ENCODE results near the gene ARPC1B. TPM values are rescaled to one million over a fixed set of nuclear protein-coding genes. Genes with fewer than 3 reads are reported as not detected.

ARPC1B gene
- total and polyA plus RNA-seq, 9 of the 15 experiments (the other 6 are each of a cell fraction or from before 2014, with no cell fraction given): 6.7 to 357 (median 211) TPM

DNA sequence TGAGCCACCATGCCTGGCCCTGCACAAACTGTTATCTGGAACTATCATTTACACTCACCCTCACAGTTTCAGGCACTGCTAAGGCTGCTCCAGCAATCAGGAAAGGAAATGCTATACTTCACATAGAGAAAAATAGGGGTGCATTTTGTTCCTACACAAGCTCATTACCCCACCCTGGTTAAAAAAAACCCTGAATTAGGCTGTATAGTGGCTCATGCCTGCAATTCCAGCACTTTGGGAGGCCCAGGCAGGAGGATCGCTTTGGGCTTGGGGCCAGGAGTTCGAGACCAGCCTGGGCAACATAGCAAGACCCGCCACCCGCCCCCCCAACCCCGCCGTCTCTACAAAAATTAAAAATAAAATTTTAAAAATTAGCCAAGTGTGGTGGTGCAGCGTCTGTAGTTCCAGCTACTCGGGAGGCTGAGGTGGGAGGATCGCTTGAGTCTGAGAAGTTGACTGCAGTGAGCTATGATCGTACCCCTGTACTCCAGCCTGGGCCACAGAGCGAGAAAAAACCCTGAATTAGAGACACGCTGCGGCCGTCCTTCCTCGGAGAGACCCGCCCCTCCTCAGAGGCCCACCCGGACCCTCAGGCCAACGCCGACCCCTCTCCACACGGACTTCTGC is 63.5 kb downstream of the ARPC1B start:
- ATAC-seq: peak; percentile 36
- in situ Hi-C loops (cut with MboI): no loop called here
- peaks cover 63% of the 10 kb centered on the region for H3K36me3 ChIP-seq (ENCODE audit: control insufficient read depth, insufficient read depth, low read length)
- peak overlapping the region; percentile 98 for H3K4me3 ChIP-seq
- H3K79me2 ChIP-seq (ENCODE audit: control insufficient read depth, insufficient read depth, low read length): peaks cover 55% of the 10 kb centered on the region
- BruUV-seq (replicated peaks): TSS peak; percentile 65
- intact Hi-C loops (cut with micrococcal nuclease): no loop called here
- peak overlapping the region; percentile 93 to 94 for H3K9ac ChIP-seq (ENCODE audit: insufficient read depth in 1 of 2, low read depth in 2 of 2, low read length in 2 of 2)
- POLR2A ChIA-PET: interaction anchor here (0.7 to 2.4 kb wide), 9 partner anchors 9 to 40 kb away, joined by 3 to 11 read pairs (median 4); partner anchors contain the start of genes BUD31 and PDAP1
- no peak for FAIRE-seq
- peak overlapping the region; percentile 80 for H3K27ac ChIP-seq (ENCODE audit: extremely low read depth, low read depth, low read length)
- no peaks in the 10 kb centered on the region for H3K9me3 ChIP-seq (replicated peaks; ENCODE audit: control insufficient read depth, insufficient read depth, low read depth, low read length)
- H3K4me2 ChIP-seq (ENCODE audit: insufficient read depth, low read length): peak overlapping the region; percentile 98
- H3K4me1 ChIP-seq (replicated peaks in 1 of 2; ENCODE audit: control insufficient read depth in 2 of 2, insufficient read depth in 2 of 2, low read length in 2 of 2): peaks cover 18 to 40% of the 10 kb centered on the region in 2 experiments; a peak in 4 of 5 replicates
- peaks cover 5% of the 10 kb centered on the region for H3K9me1 ChIP-seq (ENCODE audit: control insufficient read depth, insufficient read depth, low read length)
- DNase-seq (ENCODE audit: extremely low read depth in 1 of 4, low spot score in 3 of 4): peak in 1 of 4 experiments; percentile 33
- peak overlapping the region; percentile 89 for H2AFZ ChIP-seq (ENCODE audit: low read depth, low read length)
- H3K27me3 ChIP-seq (ENCODE audit: control insufficient read depth in 2 of 2, insufficient read depth in 2 of 2, low read length in 2 of 2): no peaks in the 10 kb centered on the region
- 1% methylated on average over 20 of the region's 20 CpGs for WGBS (ENCODE audit: insufficient coverage, low coverage, missing lambda C conversion rate)
- H4K20me1 ChIP-seq (replicated peaks; ENCODE audit: control insufficient read depth, insufficient read depth, low read length): peaks cover 12% of the 10 kb centered on the region
- CTCF ChIA-PET (ENCODE audit: low intra/inter-chr PET ratio): no interaction called here
- TF ChIP-seq GTF2E2 (tag; IDR thresholded peaks at IDR 0.05) (no peak), KAT2B (IDR thresholded peaks at IDR 0.05; ENCODE audit: low read depth, low read length) (no peak), ZNF740 (CRISPR knock-in tag; IDR thresholded peaks at IDR 0.05) (no peak), ZNF740 (tag; IDR thresholded peaks at IDR 0.05) (peak in 1 of 2 experiments; percentile 49; a peak in 1 of 4 replicates), ZNF217 (CRISPR knock-in tag; IDR thresholded peaks at IDR 0.05) (no peak), HDAC8 (tag; IDR thresholded peaks at IDR 0.05) (no peak), ZFP30 (CRISPR knock-in tag; IDR thresholded peaks at IDR 0.05; ENCODE audit: borderline replicate concordance) (no peak), ZFP91 (CRISPR knock-in tag; IDR thresholded peaks at IDR 0.05) (no peak), ZNF707 (CRISPR knock-in tag; conservative IDR thresholded peaks at IDR 0.05) (no peak), PBX2 (CRISPR knock-in tag; IDR thresholded peaks at IDR 0.05; ENCODE audit: low read depth) (no peak), PBX2 (tag; conservative IDR thresholded peaks at IDR 0.05; ENCODE audit: low read depth) (no peak), NBN (IDR thresholded peaks at IDR 0.05; ENCODE audit: low read depth) (0 out of 2 replicates have a peak, but pooled peaks have one; percentile 23), MYC (IDR thresholded peaks at IDR 0.05; ENCODE audit: low read depth, low read length) (no peak), MYC (CRISPR knock-in tag; IDR thresholded peaks at IDR 0.05; ENCODE audit: borderline replicate concordance, low read depth) (peak; percentile 40; the same call in 1 of the 2 replicates), ARNT (IDR thresholded peaks at IDR 0.05) (peak in 1 of 2 experiments; percentile 60; a peak in 1 of 4 replicates), SAP30 (IDR thresholded peaks at IDR 0.05; ENCODE audit: borderline replicate concordance, insufficient read depth, low read depth, low read length, poor library complexity, severe bottlenecking) (peak; percentile 59), THRAP3 (IDR thresholded peaks at IDR 0.05; ENCODE audit: borderline replicate concordance) (no peak)

All from K562 (cell line).